Heart right ventricle (tissue), 16 donors: ENCODE data around the gene MYB. TPM values are rescaled to one million over a fixed set of nuclear protein-coding genes. Genes with fewer than 3 reads are reported as not detected.

ENCODE experiments used
- ATAC-seq, 8 donors: fragments of 200-7000 bp; cut with Tn5 transposase; one replicate each; pipeline ENCODE4 v1.9.1; 2020; ENCODE audit warnings: mild to moderate bottlenecking in 8 of 8, moderate library complexity in 8 of 8, moderate number of reproducible peaks in 1 of 8
- DNase-seq, 2 donors: peaks; one replicate each; pipeline ENCODE4 v3.0.0-alpha.2; 2020
- H3K27ac ChIP-seq, 10 donors: fragments of 200-600 bp; sonication (generic) in 2 of 10; one replicate each; pipeline versions ENCODE4 v1.5.0 to v1.8.0; 2020 to 2022; ENCODE audit warnings: mild to moderate bottlenecking in 3 of 10
- H3K27me3 ChIP-seq, 7 donors: fragments of 200-600 bp; one replicate each; pipeline ENCODE4 v1.8.0; 2021 to 2022; ENCODE audit warnings: mild to moderate bottlenecking in 2 of 7
- H3K36me3 ChIP-seq, 9 donors: fragments of 200-600 bp; sonication (generic) in 1 of 9; one replicate each; pipeline versions ENCODE4 v1.5.0 to v1.8.0; 2020 to 2022; ENCODE audit warnings: mild to moderate bottlenecking in 2 of 9
- H3K4me1 ChIP-seq, 9 donors: fragments of 200-600 bp; sonication (generic) in 1 of 9; one replicate each; pipeline versions ENCODE4 v1.5.0 to v1.8.0; 2020 to 2022; ENCODE audit warnings: mild to moderate bottlenecking in 4 of 9
- H3K4me3 ChIP-seq, 10 donors: fragments of 200-600 bp; sonication (generic) in 2 of 10; one replicate each; pipeline versions ENCODE4 v1.5.0 to v1.8.0; 2020 to 2022; ENCODE audit warnings: mild to moderate bottlenecking in 7 of 10, moderate library complexity in 2 of 10
- H3K9me3 ChIP-seq, 11 donors: fragments of 200-600 bp in 10 of 11; sonication (generic) in 2 of 11; one replicate each; pipeline versions ENCODE4 v1.5.0 to v1.8.0; 2013 to 2022; ENCODE audit warnings: mild to moderate bottlenecking in 2 of 11, control low read depth in 1 of 11, moderate library complexity in 1 of 11
- WGBS, 2 donors: extraction: QIAGEN DNeasy Blood & Tissue Kit; methylation state at CpG; one replicate each; pipeline ENCODE4 v1.1.7; 2013; ENCODE audit warnings: inconsistent platforms in 1 of 2; 5-methylcytosine and 5-hydroxymethylcytosine counted together
- intact Hi-C, 10 donors: fragments of 100-400 bp; cut with DNase I; formaldehyde crosslinking; loops; one replicate each; pipeline versions ENCODE4 v1.11.1 to v1.14.2; 2022
- long read RNA-seq, 3 donors: library from polyadenylated mRNA; unstranded; transcript quantifications; one replicate each; pipeline ENCODE4 v2.0.0, GENCODE V29; 2020 to 2021
- polyA plus RNA-seq, 2 donors: library from polyadenylated mRNA; stranded (reverse); fragments of 200-250 nt; gene quantifications; one replicate each; pipeline ENCODE4 v1.2.3, GENCODE V29; 2013
- total RNA-seq, 10 donors: library from RNA; stranded (reverse); fragmentation: NEBNext Ultra II Directional in 3 of 10; extraction: Animal tissue kit (Norgen Biotek cat#: 25700) in 3 of 10; gene quantifications; one replicate each; pipeline versions ENCODE4 v1.2.1 to v1.2.4, GENCODE V29; 2021 to 2023
- TF ChIP-seq, protein P1 (sequence below), 9 donors: fragments of 200-600 bp; sonication (generic) in 2 of 9; IDR thresholded peaks; one replicate each; pipeline versions ENCODE4 v1.5.0 to v1.8.0; 2021 to 2022; ENCODE audit warnings: antibody characterized with exemption in 9 of 9, mild to moderate bottlenecking in 5 of 9, moderate library complexity in 1 of 9
- donor health status: Arrhythmogenic right ventricular cardiomyopathy.
- donor health status: ischemic (EF 13 %, LVEDD 7.1; RV severe dilation, severe dysfunction).
- donor health status: healthy with polysubstance abuse.
- donor health status: DM: no; HTN: yes; CAD: no.
- donor health status: DM: no; HTN: no; CAD: no.
- donor health status: ischemic (EF 25% LVEDD 6.9; RV normal size, moderate dysfunction).
- donor health status: ischemic (EF 25% LVEDD 5.7; RV mildly dilated, moderate dysfunction).
- donor health status: healthy.
- donor health status: DM: yes; HTN: yes; CAD: no.
- donor health status: Ischemic cardiomyopathy.
- donor health status: ischemic (EF 35%, LVEDD 5.7; RV mildly dilated, moderate dysfunction).
- donor health status: nonischemic (EF 11% LVEDD 7.7; RV severe dilation, severe dysfunction).
- donor health status: DM: yes; HTN: yes; CAD: no.
- donor health status: PGD.
- donor health status: ischemic (EF 29% LVEDD 5.4; RV normal size, mild dysfunction).
- donor health status: nonischemic (EF 23%, LVEDD 6.1; RV moderate dilation, normal function).

Gene MYB
- total RNA-seq (under 1 TPM in 3 of 10 donors, not detected in 7; 0.13 to 0.39 (median 0.13) TPM), polyA plus RNA-seq (under 1 TPM in 1 of 2 donors, not detected in 1; 0.01 TPM)
- long read RNA-seq, donor 1: 0 reads
- long read RNA-seq, donor 2: 0 reads
- long read RNA-seq, donor 3: 0 reads

DNA sequence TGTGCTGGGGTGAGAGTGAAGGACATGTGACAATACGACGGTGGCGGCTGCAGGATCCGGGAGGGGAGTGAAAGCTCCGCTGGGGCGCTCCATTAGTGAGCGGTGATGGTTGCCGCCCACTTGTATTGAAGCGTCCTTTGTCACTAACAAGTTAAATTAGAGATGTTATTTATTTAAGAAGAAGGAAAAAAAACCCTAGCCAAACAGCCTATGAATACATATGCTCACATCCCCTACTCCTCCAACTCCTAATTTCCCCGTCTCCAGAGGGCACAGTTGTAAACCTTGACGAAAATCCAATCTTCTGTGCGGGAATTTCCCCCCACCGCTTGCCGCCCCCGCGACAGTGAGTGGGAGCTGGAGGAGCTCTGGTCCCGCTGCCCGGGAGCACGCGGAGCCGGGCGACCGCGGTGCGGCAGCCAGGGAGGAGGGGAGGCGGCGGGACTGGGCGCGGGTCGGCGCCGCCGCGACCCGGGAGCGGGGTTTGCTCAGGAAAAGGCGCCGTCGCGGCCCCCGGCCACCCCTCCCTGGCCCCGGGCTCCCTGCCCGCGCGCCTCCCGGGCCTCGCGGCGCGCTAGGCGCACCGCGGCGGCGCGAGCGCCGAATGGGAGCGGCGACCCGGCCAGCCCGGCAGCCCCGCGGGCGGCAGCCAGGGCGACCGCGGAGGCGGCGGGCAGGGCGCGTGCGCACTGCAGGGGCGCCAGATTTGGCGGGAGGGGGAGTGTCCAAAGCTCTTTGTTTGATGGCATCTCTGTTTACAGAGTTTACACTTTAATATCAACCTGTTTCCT lies at the start of gene MYB:
Gene MYB (plus strand): TSS at position 767 of the 791 bp plus-strand sequence. CDS start 206 bp downstream, outside the sequence.
- Histone ChIP-seq H3K4me1 (peaks cover 0 to 35% (median 26%) of the 10 kb centered on the region in 9 donors), H3K27ac (peak within 1 kb of the TSS in 1 of 10 donors; percentile 17), H3K27me3 (peaks cover 0 to 42% (median 39%) of the 10 kb centered on the region in 7 donors), H3K9me3 (no peaks in the 10 kb centered on the region), H3K4me3 (peak within 1 kb of the TSS; percentile 29 to 67 (median 57)), H3K36me3 (no peaks in the 10 kb centered on the region)
- 0% methylated on average over 65 to 75 of the region's 75 CpGs for WGBS, 2 donors
- DNase-seq (peak in 1 of 2 donors; percentile 61), ATAC-seq (peak; percentile 50 to 88 (median 70))
- TF ChIP-seq, protein P1, sequence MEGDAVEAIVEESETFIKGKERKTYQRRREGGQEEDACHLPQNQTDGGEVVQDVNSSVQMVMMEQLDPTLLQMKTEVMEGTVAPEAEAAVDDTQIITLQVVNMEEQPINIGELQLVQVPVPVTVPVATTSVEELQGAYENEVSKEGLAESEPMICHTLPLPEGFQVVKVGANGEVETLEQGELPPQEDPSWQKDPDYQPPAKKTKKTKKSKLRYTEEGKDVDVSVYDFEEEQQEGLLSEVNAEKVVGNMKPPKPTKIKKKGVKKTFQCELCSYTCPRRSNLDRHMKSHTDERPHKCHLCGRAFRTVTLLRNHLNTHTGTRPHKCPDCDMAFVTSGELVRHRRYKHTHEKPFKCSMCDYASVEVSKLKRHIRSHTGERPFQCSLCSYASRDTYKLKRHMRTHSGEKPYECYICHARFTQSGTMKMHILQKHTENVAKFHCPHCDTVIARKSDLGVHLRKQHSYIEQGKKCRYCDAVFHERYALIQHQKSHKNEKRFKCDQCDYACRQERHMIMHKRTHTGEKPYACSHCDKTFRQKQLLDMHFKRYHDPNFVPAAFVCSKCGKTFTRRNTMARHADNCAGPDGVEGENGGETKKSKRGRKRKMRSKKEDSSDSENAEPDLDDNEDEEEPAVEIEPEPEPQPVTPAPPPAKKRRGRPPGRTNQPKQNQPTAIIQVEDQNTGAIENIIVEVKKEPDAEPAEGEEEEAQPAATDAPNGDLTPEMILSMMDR (IDR thresholded peaks at IDR 0.05): peak in 1 of 9 donors; percentile 10
- intact Hi-C loops: no loop called here

- Histone ChIP-seq H3K27ac (no peak overlapping the region), H3K9me3 (no peaks in the 10 kb centered on the region), H3K27me3 (peaks cover 0 to 9% (median 0%) of the 10 kb centered on the region in 7 donors), H3K4me1 (peaks cover 0 to 4% (median 0%) of the 10 kb centered on the region in 9 donors), H3K4me3 (no peak overlapping the region), H3K36me3 (no peaks in the 10 kb centered on the region)
- intact Hi-C loops: no loop called here
- ATAC-seq (no peak), DNase-seq (no peak)
- TF ChIP-seq, protein P1 (IDR thresholded peaks at IDR 0.05): no peak
- WGBS, 2 donors: 86 to 94% methylated on average over 2 of the region's 2 CpGs
Observed at GRCh38 chr6:135132776-135133175, 48.3 kb upstream of the MYB start.

DNA sequence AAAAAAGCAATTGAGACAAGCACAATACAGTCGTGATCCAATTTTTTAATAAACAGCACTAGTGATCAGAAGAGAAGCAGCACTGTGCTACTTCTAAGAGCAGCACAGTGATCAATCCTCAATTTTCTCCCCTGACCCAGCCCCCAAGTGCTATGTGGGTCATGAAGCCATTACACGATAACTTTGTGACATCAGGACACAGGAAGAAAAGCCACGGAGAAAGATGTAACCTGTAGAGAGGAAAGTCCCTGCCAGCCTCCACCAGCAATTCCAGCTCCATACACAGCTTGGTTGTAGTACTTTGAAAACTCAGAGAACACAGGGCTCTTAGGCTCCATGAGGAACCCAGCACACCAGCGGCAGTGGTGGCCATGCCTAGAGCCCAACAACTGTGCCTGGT lies 45.3 kb upstream of the MYB start:
- Histone ChIP-seq H3K4me3 (no peak overlapping the region), H3K4me1 (no peaks in the 10 kb centered on the region), H3K36me3 (no peaks in the 10 kb centered on the region), H3K9me3 (no peaks in the 10 kb centered on the region), H3K27ac (no peak overlapping the region), H3K27me3 (peaks cover 0 to 19% (median 0%) of the 10 kb centered on the region in 7 donors)
- WGBS, 2 donors: 82 to 83% methylated on average over 4 of the region's 4 CpGs
- TF ChIP-seq, protein P1 (IDR thresholded peaks at IDR 0.05): no peak
- no peak for ATAC-seq
- no peak for DNase-seq
- intact Hi-C loops: no loop called here

GRCh38 chr6:135137826-135138225 lies 43.3 kb upstream of the MYB start:
- WGBS, 2 donors: 47 to 72% methylated on average over 1 of the region's 1 CpG
- TF ChIP-seq, protein P1 (IDR thresholded peaks at IDR 0.05): no peak
- DNase-seq: no peak
- no peak overlapping the region for H3K4me3 ChIP-seq
- no peaks in the 10 kb centered on the region for H3K36me3 ChIP-seq
- no peaks in the 10 kb centered on the region for H3K9me3 ChIP-seq
- no peak for ATAC-seq
- intact Hi-C loops: no loop called here
- H3K27me3 ChIP-seq: peaks cover 0 to 19% (median 0%) of the 10 kb centered on the region in 7 donors
- H3K4me1 ChIP-seq: no peaks in the 10 kb centered on the region
- no peak overlapping the region for H3K27ac ChIP-seq
